GM18507 (cell line): ENCODE results near the gene CAV1.

ENCODE experiments used
- DNase-seq: peaks from one replicate; pipeline ENCODE4 v3.0.0; 2011; ENCODE audit warnings: low read depth; ENCODE audit not compliant: insufficient read length; ENCODE audit errors: extremely low spot score
- FAIRE-seq: peaks from 2 replicates; lab custom pipeline; 2011; peaks lifted over from hg19 to GRCh38; lab: Jason Lieb, UNC

Gene CAV1

GRCh38 chr7:116502201-116503096, 22.4 kb upstream of the CAV1 start:
- FAIRE-seq (no peak), DNase-seq (no peak)

- FAIRE-seq (no peak), DNase-seq (no peak)
Observed at GRCh38 chr7:116503835-116504234, 21.0 kb upstream of the CAV1 start.

- FAIRE-seq (no peak), DNase-seq (no peak)
Observed at GRCh38 chr7:116505278-116505677, 19.6 kb upstream of the CAV1 start.

- FAIRE-seq: no peak
- no peak for DNase-seq
Observed at GRCh38 chr7:116505823-116506222, 19.0 kb upstream of the CAV1 start.

DNA sequence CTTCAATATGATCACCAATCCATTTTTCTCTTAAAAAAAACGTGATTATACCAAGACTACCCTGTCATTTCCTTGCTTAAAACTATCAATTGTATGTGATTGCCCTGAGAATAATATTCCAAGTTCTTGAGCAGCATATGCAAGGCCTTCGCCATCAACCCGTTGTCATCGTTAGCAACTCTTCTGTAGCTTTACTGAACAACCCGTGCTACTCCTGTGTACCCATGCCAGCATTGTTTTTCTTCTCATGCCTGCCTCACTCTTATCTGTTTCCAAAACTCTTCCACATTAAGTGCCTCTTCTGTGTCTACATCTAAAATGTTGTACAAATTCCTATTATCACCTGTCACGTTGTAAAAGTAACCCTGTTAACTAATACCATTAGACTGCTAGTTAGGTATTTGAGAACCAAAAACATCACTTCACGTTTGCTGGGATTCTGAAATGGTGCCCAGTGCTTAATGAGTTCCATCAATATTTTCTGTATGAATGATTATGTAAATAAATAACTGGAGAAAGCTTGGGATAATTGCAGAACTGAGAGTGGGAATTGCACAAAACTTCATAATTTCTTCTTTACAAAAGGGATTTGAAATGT, 14.8 kb upstream of the CAV1 start:
- FAIRE-seq (no peak), DNase-seq (no peak)

DNA sequence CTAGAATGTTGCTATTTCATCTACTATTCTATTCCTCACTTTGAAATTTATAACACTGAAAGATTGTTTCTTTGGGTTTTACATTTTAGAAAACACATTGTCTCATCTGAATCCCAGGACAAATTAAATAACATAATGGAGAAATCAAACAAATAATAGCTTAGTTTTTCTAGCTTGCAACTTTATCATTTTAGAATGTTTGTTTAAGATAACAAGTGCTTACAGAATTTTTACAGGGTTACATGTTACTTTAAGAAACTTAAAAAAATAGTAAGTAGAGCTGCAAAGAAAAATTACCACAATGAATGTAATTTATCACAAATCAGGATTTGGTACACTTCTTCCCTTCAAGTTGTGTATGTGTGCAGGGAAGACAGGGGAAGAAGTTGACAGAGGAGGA, 14.0 kb upstream of the CAV1 start:
- no peak for FAIRE-seq
- no peak for DNase-seq

DNA sequence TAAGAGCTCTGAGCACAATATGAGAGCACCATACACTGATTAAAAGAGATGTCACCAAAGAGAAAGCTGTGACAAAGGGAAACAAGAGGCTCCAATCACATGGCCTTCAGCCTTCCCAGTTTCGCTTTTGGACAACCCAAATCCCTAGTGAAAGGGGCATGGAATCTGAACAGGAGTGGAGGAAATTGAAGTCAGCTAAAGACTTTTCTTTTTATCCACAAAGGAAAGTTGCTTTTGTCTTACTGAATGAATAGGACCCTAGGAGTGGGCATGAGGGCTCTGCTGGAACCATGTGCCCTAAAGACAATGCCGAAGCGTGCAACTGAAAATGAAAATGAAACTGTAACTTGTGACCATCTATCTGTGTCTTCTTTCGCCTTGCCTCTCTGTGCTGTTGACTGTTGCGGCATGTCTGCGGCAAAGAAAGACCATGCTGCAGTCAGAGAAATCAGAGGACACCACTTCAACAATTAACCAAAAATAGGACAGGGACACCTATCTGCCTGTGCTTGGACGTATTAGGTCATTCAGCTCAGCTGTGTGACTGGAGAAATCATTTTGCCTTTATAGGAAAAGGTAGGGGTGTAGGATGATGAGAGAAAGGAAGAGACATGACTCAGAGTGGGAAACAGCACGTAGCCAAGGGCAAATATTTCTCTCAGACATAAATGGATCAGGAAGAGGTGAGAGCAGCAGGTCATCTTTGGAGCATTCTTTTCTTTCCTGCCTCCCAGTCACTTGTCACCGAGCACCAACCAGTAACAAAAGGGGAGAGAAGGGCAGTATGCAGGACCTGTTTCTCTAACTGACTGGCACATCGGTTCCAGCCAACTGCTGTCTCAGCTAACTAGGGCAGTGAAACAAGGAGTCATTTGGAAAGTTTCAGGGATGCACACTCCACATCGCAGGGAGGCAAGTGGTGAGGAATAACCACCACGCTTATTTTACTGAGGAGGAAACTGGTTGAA, 13.0 kb upstream of the CAV1 start:
- FAIRE-seq: peak; percentile 95
- DNase-seq: no peak

- FAIRE-seq: no peak
- DNase-seq: no peak
Observed at GRCh38 chr7:116512520-116513188, 12.2 kb upstream of the CAV1 start.

DNA sequence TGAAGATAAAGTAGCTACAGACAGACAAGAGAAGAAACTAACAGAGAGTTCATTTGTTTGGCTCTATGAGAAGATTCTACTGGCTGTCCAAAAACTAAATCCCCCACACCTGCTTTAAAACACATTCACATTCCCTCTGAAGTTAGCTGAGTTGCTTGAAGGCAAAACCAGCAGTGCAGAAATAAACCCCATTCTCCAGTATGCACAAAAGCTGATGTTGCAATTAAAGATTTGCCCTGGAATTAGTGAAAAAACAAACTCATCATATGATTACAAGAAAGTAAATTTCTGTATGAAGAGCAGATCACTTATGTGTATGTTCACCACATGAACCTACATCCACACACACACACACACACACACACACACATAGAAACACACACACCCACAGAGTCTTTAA, 9.3 kb upstream of the CAV1 start:
- DNase-seq (no peak), FAIRE-seq (no peak)

GRCh38 chr7:116516324-116516723, 8.5 kb upstream of the CAV1 start:
- DNase-seq: no peak
- no peak for FAIRE-seq

DNA sequence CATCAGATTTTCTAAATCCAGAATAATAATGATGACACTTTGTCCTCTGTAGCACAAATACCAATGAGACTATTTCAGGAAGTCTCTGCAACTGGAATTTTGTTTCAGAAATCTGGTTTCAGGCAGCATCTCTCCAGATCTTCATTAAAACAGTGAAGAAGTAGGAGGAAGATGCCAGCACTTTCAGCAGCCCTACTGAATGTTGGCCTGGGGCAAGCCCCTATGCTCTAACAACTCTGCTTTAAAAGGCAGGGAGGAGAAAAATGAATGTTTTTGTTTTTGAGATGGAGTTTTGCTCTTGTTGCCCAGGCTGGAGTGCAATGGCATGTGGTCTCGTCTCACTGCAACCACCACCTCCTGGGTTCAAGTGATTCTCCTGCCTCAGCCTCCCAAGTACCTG, 7.2 kb upstream of the CAV1 start:
- DNase-seq (no peak), FAIRE-seq (no peak)

DNA sequence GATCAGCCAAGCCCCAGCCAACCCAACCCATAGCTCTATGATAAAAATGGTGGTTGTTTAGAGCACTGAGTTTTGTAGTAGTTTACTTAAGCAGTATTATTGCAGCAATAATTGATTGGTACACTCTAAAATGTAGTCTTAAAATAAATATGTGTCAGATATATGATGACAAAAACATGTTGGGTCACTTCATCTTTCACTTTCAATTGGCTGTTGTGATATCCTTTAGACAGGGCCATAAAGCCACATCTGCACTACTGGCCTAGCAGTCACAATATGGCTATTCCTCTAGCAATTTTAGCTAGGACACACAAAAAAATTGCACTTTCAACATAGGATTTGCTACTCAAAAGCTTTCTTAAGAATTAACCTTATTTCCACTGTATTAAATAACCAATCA, 5.9 kb upstream of the CAV1 start:
- DNase-seq (no peak), FAIRE-seq (no peak)

GRCh38 chr7:116521046-116521664, 3.7 kb upstream of the CAV1 start:
- no peak for FAIRE-seq
- no peak for DNase-seq

GRCh38 chr7:116522247-116522646, 2.6 kb upstream of the CAV1 start:
- no peak for FAIRE-seq
- no peak for DNase-seq

GRCh38 chr7:116524221-116524608, 621 bp upstream of the CAV1 start:
- no peak for FAIRE-seq
- DNase-seq: no peak

- FAIRE-seq (no peak), DNase-seq (no peak)
Observed at GRCh38 chr7:116525298-116525912, 569 bp downstream of the CAV1 start.

- no peak for FAIRE-seq
- peak; percentile 72 for DNase-seq
Observed at GRCh38 chr7:116525913-116526861, 1.4 kb downstream of the CAV1 start.

DNA sequence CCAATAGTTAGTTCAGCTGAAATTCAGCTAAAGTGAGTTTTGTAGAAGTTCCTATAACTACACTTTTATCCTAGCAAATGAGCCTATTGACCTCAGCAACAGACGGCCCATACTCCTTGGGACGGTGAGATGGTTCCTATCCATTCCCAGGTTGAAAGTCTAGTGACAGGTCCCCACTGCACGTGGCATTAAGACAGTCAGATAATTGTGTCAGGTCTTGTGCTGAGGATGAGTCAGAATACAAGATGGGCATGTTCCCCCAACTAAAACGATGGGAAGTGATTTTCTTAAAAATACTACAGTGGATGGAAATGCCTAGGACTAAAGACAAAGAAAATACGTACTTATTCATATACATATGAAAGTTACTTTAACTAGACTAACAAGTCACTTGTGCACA, 2.1 kb downstream of the CAV1 start:
- FAIRE-seq: no peak
- no peak for DNase-seq
